Right lobe of liver (tissue), 6 donors: ENCODE results near the gene PLXNC1. TPM values are rescaled to one million over a fixed set of nuclear protein-coding genes. Genes with fewer than 3 reads are reported as not detected.

Experiments
- ATAC-seq, 4 donors: fragments of 200-7000 bp; cut with Tn5 transposase; one replicate each; pipeline ENCODE4 v1.9.1; 2020; ENCODE audit warnings: mild to moderate bottlenecking in 4 of 4, moderate library complexity in 4 of 4
- DNase-seq, 3 donors: peaks; one replicate each; pipeline ENCODE4 v3.0.0-alpha.2; 2020
- H3K27ac ChIP-seq, 3 donors: fragments of 200-600 bp; one replicate each; pipeline ENCODE4 v1.8.0; 2022
- H3K27me3 ChIP-seq, 2 donors: fragments of 200-600 bp; one replicate each; pipeline ENCODE4 v1.8.0; 2022
- H3K36me3 ChIP-seq, 4 donors: fragments of 200-600 bp; sonication (generic) in 1 of 4; one replicate each; pipeline versions ENCODE4 v1.5.1 to v1.8.0; 2017 to 2022; ENCODE audit warnings: control low read depth in 1 of 4
- H3K4me1 ChIP-seq, 4 donors: fragments of 200-600 bp; sonication (generic) in 1 of 4; one replicate each; pipeline versions ENCODE4 v1.5.1 to v1.8.0; 2017 to 2022; ENCODE audit warnings: control low read depth in 1 of 4
- H3K4me3 ChIP-seq, 3 donors: fragments of 200-600 bp; one replicate each; pipeline ENCODE4 v1.8.0; 2022
- H3K9me3 ChIP-seq, 4 donors: fragments of 200-600 bp; sonication (generic) in 1 of 4; one replicate each; pipeline versions ENCODE4 v1.5.1 to v1.8.0; 2017 to 2022; ENCODE audit warnings: control low read depth in 1 of 4
- CTCF ChIP-seq, 4 donors: fragments of 200-600 bp in 3 of 4; fragments of 450-650 bp in 1 of 4; IDR thresholded peaks; one replicate each; pipeline versions ENCODE4 v1.5.1 to v1.8.0; 2016 to 2022; ENCODE audit warnings: antibody characterized with exemption in 4 of 4, mild to moderate bottlenecking in 2 of 4
- POLR2A ChIP-seq: fragments of 450-650 bp; IDR thresholded peaks from one replicate; pipeline ENCODE4 v1.6.1; 2017; ENCODE audit warnings: antibody characterized with exemption, mild to moderate bottlenecking
- WGBS: methylation state at CpG from one replicate; pipeline ENCODE4 v1.1.6; 2018; ENCODE audit warnings: low coverage, low lambda C conversion rate; ENCODE audit not compliant: insufficient coverage; ENCODE audit errors: missing lambda C conversion rate; 5-methylcytosine and 5-hydroxymethylcytosine counted together
- intact Hi-C, 2 donors: fragments of 100-400 bp; cut with DNase I; formaldehyde crosslinking; loops; one replicate each; pipeline versions ENCODE4 v1.11.2 to v1.14.1; 2022
- total RNA-seq, 6 experiments: library from RNA; depleted of rRNA in 2 of 6; stranded (reverse); fragments of >200 nt in 2 of 6; fragmentation: NEBNext Ultra II Directional in 3 of 6; extraction: Animal tissue kit (Norgen Biotek cat#: 25700) in 3 of 6; gene quantifications; one replicate each; pipeline versions ENCODE4 v1.1.0 to v1.2.4, GENCODE V29; 2016 to 2023
- donor health status: DM: no; HTN: yes; CAD: no.
- donor health status: DM: no; HTN: no; CAD: no.
- donor health status: DM: no; HTN: no; CAD: no.
- donor health status: DM: no; HTN: yes; CAD: no.
- donor health status: DM: no; HTN: yes; CAD: no.

Gene PLXNC1
- total RNA-seq, 6 experiments from 2014 or later = 1.6 to 7.0 (median 3.5) TPM

GRCh38 chr12:94172031-94172430 is 23.7 kb downstream of the PLXNC1 start:
- H3K27me3 ChIP-seq = no peaks in the 10 kb centered on the region
- H3K36me3 ChIP-seq = no peaks in the 10 kb centered on the region
- DNase-seq (no peak), ATAC-seq (peak in 3 of 4 donors; percentile 19 to 43 (median 22))
- H3K9me3 ChIP-seq = no peaks in the 10 kb centered on the region
- H3K27ac ChIP-seq = no peak overlapping the region
- whole genome bisulfite sequencing = 58% methylated on average over 3 of the region's 5 CpGs
- H3K4me3 ChIP-seq = no peak overlapping the region
- intact Hi-C loops = no loop called here
- TF ChIP-seq CTCF (IDR thresholded peaks at IDR 0.05) = no peak
- TF ChIP-seq POLR2A = no peak
- no peaks in the 10 kb centered on the region for H3K4me1 ChIP-seq

- peak; percentile 39 to 72 (median 48) for ATAC-seq
- no peak for DNase-seq
- Histone ChIP-seq H3K27me3 (no peaks in the 10 kb centered on the region), H3K36me3 (no peaks in the 10 kb centered on the region), H3K4me1 (no peaks in the 10 kb centered on the region), H3K4me3 (no peak overlapping the region), H3K27ac (peak overlapping the region in 1 of 3 donors; percentile 18), H3K9me3 (no peaks in the 10 kb centered on the region)
- TF ChIP-seq CTCF (IDR thresholded peaks at IDR 0.05) = no peak
- TF ChIP-seq POLR2A = no peak
- intact Hi-C loops = no loop called here
- 29% methylated on average over 8 of the region's 9 CpGs for WGBS
Measured at GRCh38 chr12:94172973-94173372, 24.6 kb downstream of the PLXNC1 start.

- no peak for TF ChIP-seq CTCF (IDR thresholded peaks at IDR 0.05)
- no peak for TF ChIP-seq POLR2A
- no peak overlapping the region for H3K4me3 ChIP-seq
- WGBS = 42% methylated on average over 2 of the region's 7 CpGs
Measured at GRCh38 chr12:94173660-94174265, 25.4 kb downstream of the PLXNC1 start.

GRCh38 chr12:94174576-94174975 is 26.2 kb downstream of the PLXNC1 start:
- Histone ChIP-seq H3K27ac (peak overlapping the region in 1 of 3 donors; percentile 25), H3K9me3 (no peaks in the 10 kb centered on the region), H3K4me3 (no peak overlapping the region), H3K36me3 (no peaks in the 10 kb centered on the region), H3K27me3 (no peaks in the 10 kb centered on the region), H3K4me1 (peaks cover 0 to 5% (median 0%) of the 10 kb centered on the region in 4 donors)
- DNase-seq (peak in 1 of 3 donors; percentile 45), ATAC-seq (peak; percentile 22 to 49 (median 36))
- TF ChIP-seq POLR2A (no peak), CTCF (IDR thresholded peaks at IDR 0.05) (no peak)
- WGBS = 37% methylated on average over 1 of the region's 1 CpG
- intact Hi-C loops = no loop called here

More at GRCh38 chr12:94173660-94174265, 25.4 kb downstream of the PLXNC1 start:
- Histone ChIP-seq H3K4me1 (peaks cover 0 to under 1% (median 0%) of the 10 kb centered on the region in 4 donors), H3K36me3 (no peaks in the 10 kb centered on the region), H3K9me3 (no peaks in the 10 kb centered on the region), H3K27me3 (no peaks in the 10 kb centered on the region), H3K27ac (peak overlapping the region in 2 of 3 donors; percentile 16 to 25)
- intact Hi-C loops = no loop called here
- DNase-seq (no peak), ATAC-seq (peak; percentile 26 to 55 (median 48))
